Activated B cell treated with CpG ODN at 0.5 μM for 24 hours (primary cell): ENCODE results near the gene RCOR1. TPM values are rescaled to one million over a fixed set of nuclear protein-coding genes. Genes with fewer than 3 reads are reported as not detected.

Experiments used
- ATAC-seq: fragments of 200-7000 bp; cut with Tn5 transposase; one replicate; pipeline ENCODE4 v1.10.0; 2021; ENCODE audit warnings: low read depth, mild to moderate bottlenecking, moderate library complexity
- CTCF ChIA-PET: fragments of 350-600 bp; sonication (Branson Sonifier 250); formaldehyde crosslinking; loops from one replicate; lab custom pipeline; 2021; ENCODE audit warnings: antibody characterized with exemption; lab: Charles Lee
- POLR2A ChIA-PET: fragments of 350-600 bp; sonication (Branson Sonifier 250); formaldehyde crosslinking; loops from one replicate; lab custom pipeline; 2021; ENCODE audit warnings: antibody characterized with exemption; lab: Charles Lee
- DNase-seq: peaks from one replicate; pipeline ENCODE4 v3.0.0; 2022
- H3K27ac Mint-ChIP-seq: one replicate; pipeline ENCODE4 v1.8.0; 2020; ENCODE audit warnings: mixed read lengths
- H3K27me3 Mint-ChIP-seq: one replicate; pipeline ENCODE4 v1.8.0; 2021; ENCODE audit warnings: mixed read lengths
- H3K36me3 Mint-ChIP-seq: one replicate; pipeline ENCODE4 v1.8.0; 2021; ENCODE audit warnings: low read depth, mixed read lengths
- H3K4me1 Mint-ChIP-seq: one replicate; pipeline ENCODE4 v1.8.0; 2021; ENCODE audit warnings: mixed read lengths
- H3K4me3 Mint-ChIP-seq: one replicate; pipeline ENCODE4 v1.8.0; 2020; ENCODE audit warnings: mild to moderate bottlenecking, mixed read lengths
- H3K9me3 Mint-ChIP-seq: one replicate; pipeline ENCODE4 v1.8.0; 2020; ENCODE audit warnings: mixed read lengths
- CTCF ChIP-seq: fragments of 200-600 bp; IDR thresholded peaks from one replicate; pipeline ENCODE4 v1.8.0; 2022; ENCODE audit warnings: antibody characterized with exemption, mild to moderate bottlenecking
- intact Hi-C: fragments of 100-400 bp; cut with micrococcal nuclease; formaldehyde crosslinking; loops from one replicate; pipeline ENCODE4 v1.15.1; 2024
- total RNA-seq: library from RNA; stranded (reverse); gene quantifications from 2 replicates; pipeline ENCODE4 v1.2.3, GENCODE V29; 2022

RCOR1 gene
- total RNA-seq, 1 donor from 2014 or later = 23.0 TPM

- no peaks in the 10 kb centered on the region for H3K9me3 Mint-ChIP-seq
- peaks cover 77% of the 10 kb centered on the region for H3K4me1 Mint-ChIP-seq
- H3K4me3 Mint-ChIP-seq = peak overlapping the region; percentile 84
- peak overlapping the region; percentile 56 for H3K27ac Mint-ChIP-seq
- intact Hi-C loops = loop anchor here (2.0 to 10.0 kb wide), 5 partner anchors 15 to 465 kb away; partner anchors contain the start of gene ZNF839
- POLR2A ChIA-PET = interaction anchor here (1.4 to 1.7 kb wide), 2 partner anchors 15 to 85 kb away, joined by 5 to 6 read pairs; no protein-coding TSS in a partner anchor
- no peak for TF ChIP-seq CTCF
- no peak for DNase-seq
- CTCF ChIA-PET = no interaction called here
- ATAC-seq = no peak
- peaks cover 47% of the 10 kb centered on the region for H3K36me3 Mint-ChIP-seq
- no peaks in the 10 kb centered on the region for H3K27me3 Mint-ChIP-seq
Observed at GRCh38 chr14:102779574-102780315, 187.3 kb downstream of the RCOR1 start.

Other genes starting within 250 kb of the RCOR1 start
- 48.6 and 57.5 TPM in 2 replicates for gene CINP, start 229.8 kb upstream of the RCOR1 start, total RNA-seq
- gene TECPR2, start 229.7 kb upstream of the RCOR1 start, total RNA-seq = 9.9 and 11.8 TPM in 2 replicates
- 1.4 and 1.8 TPM in 2 replicates for gene ANKRD9, start 82.9 kb upstream of the RCOR1 start, total RNA-seq
- gene TRAF3, start 184.8 kb downstream of the RCOR1 start, total RNA-seq = 120 and 124 TPM in 2 replicates